Thyroid gland (tissue), 4 donors: ENCODE results near the gene GDI2.

Experiments
- CTCF ChIP-seq, 6 experiments: fragments of 200-600 bp in 3 of 6; fragments of 450-650 bp in 3 of 6; sonication (generic) in 3 of 6; IDR thresholded peaks; one replicate each; pipeline ENCODE4 v1.5.1; 2016 to 2019; ENCODE audit warnings: antibody characterized with exemption in 6 of 6, mild to moderate bottlenecking in 2 of 6, inconsistent platforms in 1 of 6, moderate library complexity in 1 of 6
- POLR2A ChIP-seq, 2 donors: fragments of 450-650 bp; IDR thresholded peaks; one replicate each; pipeline ENCODE4 v1.6.1; 2017; ENCODE audit warnings: antibody characterized with exemption in 2 of 2, mild to moderate bottlenecking in 2 of 2, moderate library complexity in 1 of 2

- TF ChIP-seq CTCF (IDR thresholded peaks at IDR 0.05): no peak
- no peak for TF ChIP-seq POLR2A (IDR thresholded peaks at IDR 0.05)
Observed at GRCh38 chr10:5783300-5783699, 29.9 kb downstream of the GDI2 start.
